Measurements from ENCODE around the gene KRT26.

The KRT26 gene

GRCh38 chr17:40765657-40766056 is 6.3 kb downstream of the KRT26 start:
- Histone ChIP-seq H3K4me3 (replicated peaks; ENCODE audit: insufficient read depth, low read length) (no peak overlapping the region), H3K27ac (replicated peaks) (no peak overlapping the region), H3K27me3 (ENCODE audit: insufficient read depth, poor library complexity, severe bottlenecking) (no peaks in the 10 kb centered on the region)
- TF ChIP-seq GABPA (IDR thresholded peaks at IDR 0.05; ENCODE audit: low read depth) (no peak), SPI1 (IDR thresholded peaks at IDR 0.05; ENCODE audit: borderline replicate concordance, low read depth) (no peak)
- DNase-seq (ENCODE audit: low read depth in 1 of 2, low spot score in 1 of 2) = no peak

GRCh38 chr17:40763752-40764151 is 8.2 kb downstream of the KRT26 start:
- Histone ChIP-seq H3K27ac (replicated peaks) (no peak overlapping the region), H3K4me3 (replicated peaks; ENCODE audit: insufficient read depth, low read length) (no peak overlapping the region), H3K27me3 (ENCODE audit: insufficient read depth, poor library complexity, severe bottlenecking) (no peaks in the 10 kb centered on the region)
- no peak for DNase-seq (ENCODE audit: low read depth in 1 of 2, low spot score in 1 of 2)
- TF ChIP-seq SPI1 (IDR thresholded peaks at IDR 0.05; ENCODE audit: borderline replicate concordance, low read depth) = no peak
- TF ChIP-seq POLR2AphosphoS5 (IDR thresholded peaks at IDR 0.05; ENCODE audit: low read depth) = no peak
- no peak for TF ChIP-seq REST (IDR thresholded peaks at IDR 0.05; ENCODE audit: insufficient replicate concordance, low read depth)
- no peak for TF ChIP-seq GABPA (IDR thresholded peaks at IDR 0.05; ENCODE audit: low read depth)
- TF ChIP-seq CTCF (IDR thresholded peaks at IDR 0.05; ENCODE audit: insufficient read depth, low read length) = no peak

GRCh38 chr17:40760105-40761016 is 11.6 kb downstream of the KRT26 start:
- Histone ChIP-seq H3K27me3 (ENCODE audit: insufficient read depth, poor library complexity, severe bottlenecking) (no peaks in the 10 kb centered on the region), H3K4me3 (replicated peaks; ENCODE audit: insufficient read depth, low read length) (no peak overlapping the region), H3K27ac (replicated peaks) (no peak overlapping the region)
- TF ChIP-seq POLR2AphosphoS5 (IDR thresholded peaks at IDR 0.05; ENCODE audit: low read depth) (no peak), REST (IDR thresholded peaks at IDR 0.05; ENCODE audit: insufficient replicate concordance, low read depth) (no peak), CTCF (IDR thresholded peaks at IDR 0.05; ENCODE audit: insufficient read depth, low read length) (no peak), SPI1 (IDR thresholded peaks at IDR 0.05; ENCODE audit: borderline replicate concordance, low read depth) (no peak), GABPA (IDR thresholded peaks at IDR 0.05; ENCODE audit: low read depth) (no peak)
- no peak for DNase-seq (ENCODE audit: low read depth in 1 of 2, low spot score in 1 of 2)

GRCh38 chr17:40755231-40755630 is 16.8 kb downstream of the KRT26 start, which contains the start of gene KRT25:
TSS of gene KRT25 (minus strand) at chr17:40755331. CDS start at chr17:40755271, 60 bp downstream.
- H3K27ac ChIP-seq (replicated peaks) = no peak within 1 kb of the TSS
- peaks cover 4% of the 10 kb centered on the region for H3K27me3 ChIP-seq (ENCODE audit: insufficient read depth, poor library complexity, severe bottlenecking)
- no peak for TF ChIP-seq POLR2AphosphoS5 (IDR thresholded peaks at IDR 0.05; ENCODE audit: low read depth)
- no peak for TF ChIP-seq REST (IDR thresholded peaks at IDR 0.05; ENCODE audit: insufficient replicate concordance, low read depth)
- TF ChIP-seq CTCF (IDR thresholded peaks at IDR 0.05; ENCODE audit: insufficient read depth, low read length) = no peak
- no peak for TF ChIP-seq GABPA (IDR thresholded peaks at IDR 0.05; ENCODE audit: low read depth)
- TF ChIP-seq SPI1 (IDR thresholded peaks at IDR 0.05; ENCODE audit: borderline replicate concordance, low read depth) = no peak
- no peak for DNase-seq (ENCODE audit: low read depth in 1 of 2, low spot score in 1 of 2)
- no peak within 1 kb of the TSS for H3K4me3 ChIP-seq (replicated peaks; ENCODE audit: insufficient read depth, low read length)

Data from HL-60 (cell line).